ENCODE results near the gene IPPK.

IPPK gene

GRCh38 chr9:92647671-92648473 is 22.1 kb downstream of the IPPK start:
- no peak for TF ChIP-seq CTCF (IDR thresholded peaks at IDR 0.05; ENCODE audit: low read depth, low read length)
- DNase-seq (ENCODE audit: low read depth in 2 of 2) = no peak
- no peak overlapping the region for H3K4me3 ChIP-seq (replicated peaks in 1 of 2; ENCODE audit: low read depth in 2 of 2, low read length in 2 of 2)

DNA sequence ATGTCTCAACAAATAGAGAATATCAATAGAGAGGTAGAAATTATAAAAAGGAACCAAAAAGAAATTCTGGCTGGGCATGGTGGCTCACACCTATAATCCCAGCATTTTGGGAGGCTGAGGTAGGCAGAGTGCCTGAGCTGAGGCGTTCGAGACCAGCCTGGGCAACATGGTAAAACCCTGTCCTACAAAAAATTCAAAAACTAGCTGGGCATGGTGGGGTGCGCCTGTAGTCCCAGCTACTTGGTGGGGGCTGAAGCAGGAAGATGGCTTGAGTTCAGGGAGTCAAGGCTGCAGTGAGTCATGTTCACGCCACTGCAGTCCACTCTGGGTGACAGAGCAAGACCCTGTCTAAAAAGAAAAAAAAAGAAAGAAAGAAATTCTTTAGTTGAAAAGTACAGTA is 24.9 kb downstream of the IPPK start:
- H3K4me3 ChIP-seq (replicated peaks in 1 of 2; ENCODE audit: low read depth in 2 of 2, low read length in 2 of 2) = no peak overlapping the region
- no peak for TF ChIP-seq CTCF (IDR thresholded peaks at IDR 0.05; ENCODE audit: low read depth, low read length)
- no peak for DNase-seq (ENCODE audit: low read depth in 2 of 2)

GRCh38 chr9:92644278-92644677 is 25.7 kb downstream of the IPPK start:
- no peak for TF ChIP-seq CTCF (IDR thresholded peaks at IDR 0.05; ENCODE audit: low read depth, low read length)
- no peak for DNase-seq (ENCODE audit: low read depth in 2 of 2)
- H3K4me3 ChIP-seq (replicated peaks in 1 of 2; ENCODE audit: low read depth in 2 of 2, low read length in 2 of 2) = no peak overlapping the region

DNA sequence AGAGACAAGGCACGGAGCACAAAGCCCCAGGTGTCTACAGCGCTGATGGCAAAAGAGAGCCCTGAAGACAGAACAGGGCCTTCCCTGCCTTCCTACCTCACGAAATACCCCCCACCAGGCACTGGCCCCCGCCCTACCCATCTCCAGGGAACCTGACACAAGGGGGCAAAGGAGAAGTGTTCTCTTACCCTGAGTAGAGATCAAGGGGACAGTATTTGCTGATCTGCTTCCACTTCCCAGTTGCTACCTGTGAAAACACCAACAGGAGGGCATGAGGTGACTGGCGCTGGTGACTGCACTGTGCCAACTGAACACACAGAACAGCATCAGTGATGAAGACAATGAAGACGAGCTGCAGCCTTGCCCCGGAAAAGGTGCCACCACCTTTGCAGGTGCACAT is 27.4 kb downstream of the IPPK start:
- no peak for DNase-seq (ENCODE audit: low read depth in 2 of 2)
- no peak for TF ChIP-seq CTCF (IDR thresholded peaks at IDR 0.05; ENCODE audit: low read depth, low read length)
- no peak overlapping the region for H3K4me3 ChIP-seq (replicated peaks in 1 of 2; ENCODE audit: low read depth in 2 of 2, low read length in 2 of 2)

DNA sequence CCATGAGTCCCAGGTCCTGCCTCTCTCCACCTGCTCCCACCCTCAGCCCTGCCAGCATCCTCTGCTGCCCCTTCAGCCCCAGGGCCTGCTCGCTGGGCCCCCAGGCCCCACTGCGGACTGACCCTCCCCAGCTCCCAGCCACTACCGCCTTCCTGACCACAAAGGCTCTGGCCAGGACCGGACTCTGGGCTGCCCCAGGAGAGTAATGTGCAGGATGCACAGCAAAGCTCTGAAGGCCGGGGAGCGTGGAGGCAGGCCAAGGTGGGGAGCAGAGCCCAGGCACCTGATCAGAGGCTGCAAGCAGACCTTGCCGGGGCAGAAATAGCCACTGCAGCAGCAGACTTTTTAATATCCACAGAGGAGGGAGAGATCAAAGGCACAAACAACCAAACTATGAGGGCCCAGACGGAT is 27.9 kb downstream of the IPPK start:
- H3K4me3 ChIP-seq (replicated peaks in 1 of 2; ENCODE audit: low read depth in 2 of 2, low read length in 2 of 2) = no peak overlapping the region
- TF ChIP-seq CTCF (IDR thresholded peaks at IDR 0.05; ENCODE audit: low read depth, low read length) = no peak

GRCh38 chr9:92641092-92641809 is 28.7 kb downstream of the IPPK start:
- DNase-seq (ENCODE audit: low read depth in 2 of 2) = no peak
- no peak overlapping the region for H3K4me3 ChIP-seq (replicated peaks in 1 of 2; ENCODE audit: low read depth in 2 of 2, low read length in 2 of 2)
- TF ChIP-seq CTCF (IDR thresholded peaks at IDR 0.05; ENCODE audit: low read depth, low read length) = no peak

More for the DNA sequence above, 27.9 kb downstream of the IPPK start:
- DNase-seq (ENCODE audit: low read depth in 2 of 2) = no peak

Data from cardiac fibroblast (primary cell).